HL-60/S4 treated with phorbol 12-myristate 13-acetate at 8.2 ng/mL for 4 days and 3 days (cell line): ENCODE data around the gene WDR86.

Experiments used
- in situ Hi-C: fragments of 300-500 bp; cut with MboI; formaldehyde crosslinking; loops from 2 replicates; pipeline ENCODE4 v1.15.0; 2022; ENCODE audit warnings: low sequenced_read_pairs

Gene WDR86

DNA sequence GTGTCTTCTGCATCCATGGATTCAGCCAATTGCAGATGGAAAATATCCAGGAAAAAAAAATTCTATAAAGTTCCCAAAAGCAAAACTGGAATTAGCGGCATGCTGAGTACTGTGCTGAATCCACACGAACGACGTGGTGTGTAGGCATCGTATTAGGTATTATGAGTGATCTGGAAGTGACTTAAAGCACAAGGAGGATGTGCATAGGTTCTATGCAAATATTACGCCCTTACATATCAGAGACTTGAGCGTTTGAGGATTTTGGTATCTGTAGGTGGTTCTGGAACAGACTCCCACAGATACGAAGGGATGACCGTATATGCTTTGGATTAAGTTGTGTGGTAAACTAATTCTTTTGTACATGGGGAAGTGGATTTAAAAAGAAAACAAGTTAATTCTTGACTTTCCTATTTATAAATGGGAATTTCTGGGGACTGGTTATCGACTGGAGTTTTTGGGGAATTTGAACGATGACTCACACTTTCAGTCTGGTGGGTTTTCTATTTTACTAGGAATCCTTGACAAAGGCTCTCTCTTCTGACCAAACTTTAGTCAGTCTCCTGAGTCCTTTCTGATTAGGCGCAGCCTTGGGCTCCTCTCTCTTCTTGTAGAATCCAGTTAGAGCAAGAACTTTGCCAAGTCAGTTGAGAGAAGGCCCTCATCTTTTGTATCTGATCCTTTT lies 73.7 kb downstream of the WDR86 start:
- in situ Hi-C loops: no loop called here

DNA sequence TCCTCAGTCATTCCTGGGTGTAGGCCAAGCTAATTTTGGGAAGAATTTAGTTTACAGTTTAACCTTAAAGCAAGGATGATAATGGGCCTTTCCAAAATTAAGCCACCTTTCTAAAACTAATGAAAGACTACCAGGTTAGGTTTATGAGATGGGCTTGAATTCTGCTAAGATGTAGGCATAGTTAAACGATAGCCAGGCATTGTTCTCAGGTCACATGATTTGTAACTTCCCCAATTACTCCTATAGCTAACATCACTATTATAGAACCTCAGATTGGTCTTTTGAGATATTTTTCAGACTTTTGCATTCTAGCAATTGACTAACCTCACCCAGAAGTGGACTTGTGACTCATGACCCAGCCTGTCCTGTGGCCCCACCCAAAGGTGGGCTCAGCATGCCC lies 75.2 kb downstream of the WDR86 start:
- in situ Hi-C loops: no loop called here
